CD4-positive, alpha-beta memory T cell (primary cell): Measurements from ENCODE around the gene CAMK2A. TPM values are rescaled to one million over a fixed set of nuclear protein-coding genes. Genes with fewer than 3 reads are reported as not detected.

ENCODE experiments used
- CTCF ChIA-PET: fragments of 350-600 bp; sonication (Branson Sonifier 250); formaldehyde crosslinking; loops from one replicate; lab custom pipeline; 2021; ENCODE audit warnings: inconsistent platforms; ENCODE audit not compliant: partially characterized antibody; lab: Charles Lee
- POLR2A ChIA-PET: fragments of 350-600 bp; sonication (Branson Sonifier 250); formaldehyde crosslinking; loops from one replicate; lab custom pipeline; 2021; ENCODE audit not compliant: partially characterized antibody; lab: Charles Lee
- DNase-seq, 5 donors: peaks; one replicate each; pipeline versions ENCODE4 v3.0.0 to v3.0.0-alpha.2; 2020 to 2022; ENCODE audit warnings: mixed read lengths in 1 of 5
- H3K27ac ChIP-seq: one replicate; pipeline ENCODE4 v1.7.0; 2013; ENCODE audit warnings: low read depth, low read length
- H3K27me3 ChIP-seq: 2 replicates; pipeline ENCODE4 v1.7.0; 2013; ENCODE audit warnings: mild to moderate bottlenecking, low read length, moderate library complexity; ENCODE audit not compliant: insufficient read depth
- H3K36me3 ChIP-seq: 2 replicates; pipeline ENCODE4 v1.7.0; 2013; ENCODE audit warnings: mild to moderate bottlenecking, low read length, moderate library complexity; ENCODE audit not compliant: insufficient read depth
- H3K4me1 ChIP-seq: 2 replicates; pipeline ENCODE4 v1.7.0; 2013; ENCODE audit warnings: mild to moderate bottlenecking, low read length, moderate library complexity; ENCODE audit not compliant: insufficient read depth
- H3K4me3 ChIP-seq, 2 donors: one replicate each; pipeline ENCODE4 v1.7.0; 2013; ENCODE audit warnings: low read length in 2 of 2, mild to moderate bottlenecking in 1 of 2
- H3K9me3 ChIP-seq, 2 donors: one replicate each; pipeline ENCODE4 v1.7.0; 2013; ENCODE audit warnings: low read length in 2 of 2, control low read depth in 1 of 2; ENCODE audit not compliant: control insufficient read depth in 1 of 2
- H3K27ac Mint-ChIP-seq, 7 donors: one replicate each; pipeline ENCODE4 v1.8.0; 2020 to 2021; ENCODE audit warnings: mixed read lengths in 7 of 7, mild to moderate bottlenecking in 6 of 7, inconsistent platforms in 3 of 7, moderate library complexity in 3 of 7
- H3K27me3 Mint-ChIP-seq, 2 donors: one replicate each; pipeline ENCODE4 v1.8.0; 2020 to 2021; ENCODE audit warnings: mixed read lengths in 2 of 2
- H3K36me3 Mint-ChIP-seq, 2 donors: one replicate each; pipeline ENCODE4 v1.8.0; 2020 to 2021; ENCODE audit warnings: mixed read lengths in 2 of 2, inconsistent platforms in 1 of 2, mild to moderate bottlenecking in 1 of 2
- H3K4me1 Mint-ChIP-seq, 4 donors: one replicate each; pipeline ENCODE4 v1.8.0; 2020 to 2021; ENCODE audit warnings: mixed read lengths in 4 of 4, mild to moderate bottlenecking in 1 of 4
- H3K4me3 Mint-ChIP-seq, 8 donors: one replicate each; pipeline ENCODE4 v1.8.0; 2020 to 2021; ENCODE audit warnings: mixed read lengths in 8 of 8, mild to moderate bottlenecking in 7 of 8, moderate library complexity in 6 of 8, inconsistent platforms in 3 of 8
- H3K9me3 Mint-ChIP-seq, 8 donors: one replicate each; pipeline ENCODE4 v1.8.0; 2020 to 2021; ENCODE audit warnings: mixed read lengths in 8 of 8, mild to moderate bottlenecking in 5 of 8, inconsistent platforms in 3 of 8, moderate library complexity in 1 of 8
- intact Hi-C: fragments of 100-400 bp; cut with micrococcal nuclease; formaldehyde crosslinking; loops from one replicate; pipeline ENCODE4 v1.15.1; 2023
- polyA plus RNA-seq, 2 donors: library from polyadenylated mRNA; unstranded; fragments of 300-500 nt; fragmentation: Illumina TruSeq; gene quantifications; one replicate each; pipeline ENCODE4 v1.2.3, GENCODE V29; 2021
- total RNA-seq, 2 experiments: library from RNA; stranded (reverse); gene quantifications; one replicate each; pipeline ENCODE4 v1.2.3, GENCODE V29; 2021

The CAMK2A gene
- total and polyA plus RNA-seq, 4 experiments from 2014 or later: not detected

GRCh38 chr5:150283904-150284303 lies 5.7 kb downstream of the CAMK2A start:
- Mint-ChIP-seq H3K36me3 (no peaks in the 10 kb centered on the region), H3K4me1 (peaks cover 0 to 2% (median 0%) of the 10 kb centered on the region in 4 donors), H3K27me3 (peaks cover 2 to 6% of the 10 kb centered on the region in 2 donors), H3K4me3 (no peak overlapping the region), H3K27ac (no peak overlapping the region), H3K9me3 (no peaks in the 10 kb centered on the region)
- H3K27me3 ChIP-seq: no peaks in the 10 kb centered on the region
- ChIA-PET CTCF (interaction anchor here (1.4 kb wide), 1 partner anchor 37 kb away, joined by 3 read pairs; no protein-coding TSS in a partner anchor), POLR2A (no interaction called here)
- no peaks in the 10 kb centered on the region for H3K9me3 ChIP-seq
- no peak for DNase-seq
- intact Hi-C loops: no loop called here
- H3K4me1 ChIP-seq: no peaks in the 10 kb centered on the region
- H3K36me3 ChIP-seq: no peaks in the 10 kb centered on the region
- no peak overlapping the region for H3K27ac ChIP-seq
- H3K4me3 ChIP-seq: no peak overlapping the region

- no peak overlapping the region for H3K27ac Mint-ChIP-seq
- intact Hi-C loops: no loop called here
- H3K9me3 Mint-ChIP-seq: no peaks in the 10 kb centered on the region
- H3K4me1 ChIP-seq: no peaks in the 10 kb centered on the region
- peaks cover 0 to 2% (median 0%) of the 10 kb centered on the region in 4 donors for H3K4me1 Mint-ChIP-seq
- ChIA-PET CTCF (no interaction called here), POLR2A (no interaction called here)
- no peaks in the 10 kb centered on the region for H3K36me3 Mint-ChIP-seq
- no peaks in the 10 kb centered on the region for H3K36me3 ChIP-seq
- DNase-seq: no peak
- H3K27me3 Mint-ChIP-seq: peaks cover 4 to 6% of the 10 kb centered on the region in 2 donors
- H3K27ac ChIP-seq: no peak overlapping the region
- H3K27me3 ChIP-seq: no peaks in the 10 kb centered on the region
- no peak overlapping the region for H3K4me3 Mint-ChIP-seq
- no peaks in the 10 kb centered on the region for H3K9me3 ChIP-seq
- H3K4me3 ChIP-seq: no peak overlapping the region
These were observed 7.6 kb downstream of the CAMK2A start for GRCh38 chr5:150281987-150282386.

GRCh38 chr5:150279330-150280020 lies 10.1 kb downstream of the CAMK2A start:
- CTCF ChIA-PET: no interaction called here
- intact Hi-C loops: no loop called here
- no peaks in the 10 kb centered on the region for H3K36me3 ChIP-seq
- Mint-ChIP-seq H3K27me3 (peaks cover 4 to 6% of the 10 kb centered on the region in 2 donors), H3K27ac (no peak overlapping the region), H3K36me3 (no peaks in the 10 kb centered on the region), H3K4me1 (peaks cover 0 to 2% (median 0%) of the 10 kb centered on the region in 4 donors), H3K9me3 (no peaks in the 10 kb centered on the region), H3K4me3 (no peak overlapping the region)
- no peak for DNase-seq
- H3K27me3 ChIP-seq: no peaks in the 10 kb centered on the region
- POLR2A ChIA-PET: no interaction called here
- H3K4me1 ChIP-seq: no peaks in the 10 kb centered on the region
- H3K27ac ChIP-seq: no peak overlapping the region
- no peaks in the 10 kb centered on the region for H3K9me3 ChIP-seq
- no peak overlapping the region for H3K4me3 ChIP-seq

- ChIA-PET POLR2A (no interaction called here), CTCF (no interaction called here)
- no peaks in the 10 kb centered on the region for H3K36me3 ChIP-seq
- Mint-ChIP-seq H3K27ac (no peak overlapping the region), H3K9me3 (no peaks in the 10 kb centered on the region), H3K36me3 (no peaks in the 10 kb centered on the region), H3K27me3 (peaks cover 4 to 6% of the 10 kb centered on the region in 2 donors), H3K4me3 (no peak overlapping the region), H3K4me1 (peaks cover 0 to 2% (median 0%) of the 10 kb centered on the region in 4 donors)
- no peaks in the 10 kb centered on the region for H3K27me3 ChIP-seq
- DNase-seq: no peak
- intact Hi-C loops: no loop called here
- no peak overlapping the region for H3K4me3 ChIP-seq
- no peak overlapping the region for H3K27ac ChIP-seq
- no peaks in the 10 kb centered on the region for H3K4me1 ChIP-seq
- H3K9me3 ChIP-seq: no peaks in the 10 kb centered on the region
These were observed 10.7 kb downstream of the CAMK2A start for GRCh38 chr5:150278916-150279315.

- Histone ChIP-seq H3K9me3 (no peaks in the 10 kb centered on the region), H3K36me3 (no peaks in the 10 kb centered on the region), H3K27me3 (no peaks in the 10 kb centered on the region), H3K27ac (no peak overlapping the region), H3K4me3 (no peak overlapping the region), H3K4me1 (no peaks in the 10 kb centered on the region)
- Mint-ChIP-seq H3K4me1 (peaks cover 0 to 2% (median 0%) of the 10 kb centered on the region in 4 donors), H3K36me3 (no peaks in the 10 kb centered on the region), H3K27ac (no peak overlapping the region), H3K9me3 (no peaks in the 10 kb centered on the region), H3K27me3 (peaks cover 4 to 6% of the 10 kb centered on the region in 2 donors), H3K4me3 (no peak overlapping the region)
- no peak for DNase-seq
- ChIA-PET CTCF (no interaction called here), POLR2A (no interaction called here)
- intact Hi-C loops: no loop called here
These were observed 11.4 kb downstream of the CAMK2A start for GRCh38 chr5:150278046-150278730.

- Histone ChIP-seq H3K36me3 (no peaks in the 10 kb centered on the region), H3K9me3 (no peaks in the 10 kb centered on the region), H3K4me1 (no peaks in the 10 kb centered on the region), H3K27ac (no peak overlapping the region), H3K4me3 (no peak overlapping the region), H3K27me3 (no peaks in the 10 kb centered on the region)
- Mint-ChIP-seq H3K27me3 (peaks cover 4 to 6% of the 10 kb centered on the region in 2 donors), H3K4me1 (peaks cover 0 to 2% (median 0%) of the 10 kb centered on the region in 4 donors), H3K27ac (no peak overlapping the region), H3K9me3 (no peaks in the 10 kb centered on the region), H3K36me3 (no peaks in the 10 kb centered on the region), H3K4me3 (no peak overlapping the region)
- no peak for DNase-seq
- ChIA-PET CTCF (interaction anchor here (1.2 kb wide), 1 partner anchor 159 kb away, joined by 3 read pairs; no protein-coding TSS in a partner anchor), POLR2A (no interaction called here)
- intact Hi-C loops: no loop called here
These were observed 12.5 kb downstream of the CAMK2A start for GRCh38 chr5:150277043-150277442.

- intact Hi-C loops: no loop called here
- no peaks in the 10 kb centered on the region for H3K27me3 ChIP-seq
- H3K9me3 Mint-ChIP-seq: no peaks in the 10 kb centered on the region
- no peak overlapping the region for H3K27ac ChIP-seq
- POLR2A ChIA-PET: no interaction called here
- no peak overlapping the region for H3K27ac Mint-ChIP-seq
- CTCF ChIA-PET: interaction anchor here (1.1 kb wide), 2 partner anchors 10 to 161 kb away, joined by 3 read pairs; no protein-coding TSS in a partner anchor
- H3K4me1 Mint-ChIP-seq: peaks cover 0 to 2% (median 0%) of the 10 kb centered on the region in 4 donors
- H3K36me3 Mint-ChIP-seq: no peaks in the 10 kb centered on the region
- no peak for DNase-seq
- no peak overlapping the region for H3K4me3 Mint-ChIP-seq
- no peaks in the 10 kb centered on the region for H3K4me1 ChIP-seq
- H3K27me3 Mint-ChIP-seq: peaks cover 2 to 3% of the 10 kb centered on the region in 2 donors
- no peaks in the 10 kb centered on the region for H3K36me3 ChIP-seq
- no peak overlapping the region for H3K4me3 ChIP-seq
- H3K9me3 ChIP-seq: no peaks in the 10 kb centered on the region
These were observed 14.8 kb downstream of the CAMK2A start for GRCh38 chr5:150274811-150275210.
